HEK293 (cell line): Measurements from ENCODE around the gene CRAT.

Experiments
- CTCF ChIP-seq: fragments of 450-650 bp; formaldehyde crosslinking; IDR thresholded peaks from 2 replicates; pipeline ENCODE4 v1.5.1; 2016; ENCODE audit warnings: missing biosample characterization, missing genetic modification characterization
- ELK4 ChIP-seq: IDR thresholded peaks from 2 replicates; pipeline ENCODE4 v1.6.1; 2011; ENCODE audit warnings: mild to moderate bottlenecking, low read depth, low read length, borderline replicate concordance
- HIC1 ChIP-seq: fragments of 450-650 bp; formaldehyde crosslinking; IDR thresholded peaks from 2 replicates; pipeline ENCODE4 v1.5.1; 2016; ENCODE audit warnings: missing biosample characterization, missing genetic modification characterization
- KLF8 ChIP-seq: fragments of 450-650 bp; formaldehyde crosslinking; IDR thresholded peaks from 2 replicates; pipeline ENCODE4 v1.5.1; 2016; ENCODE audit warnings: missing biosample characterization, missing genetic modification characterization
- OVOL3 ChIP-seq: fragments of 450-650 bp; formaldehyde crosslinking; IDR thresholded peaks from 2 replicates; pipeline ENCODE4 v1.5.1; 2016; ENCODE audit warnings: missing biosample characterization, missing genetic modification characterization
- TRIM28 ChIP-seq: IDR thresholded peaks from 2 replicates; pipeline ENCODE4 v1.6.1; 2011; ENCODE audit warnings: low read length, control low read depth, borderline replicate concordance
- ZBTB21 ChIP-seq: fragments of 450-650 bp; formaldehyde crosslinking; IDR thresholded peaks from 2 replicates; pipeline ENCODE4 v1.5.1; 2017; ENCODE audit warnings: missing biosample characterization, missing genetic modification characterization
- ZBTB26 ChIP-seq: fragments of 450-650 bp; formaldehyde crosslinking; optimal IDR thresholded peaks from 2 replicates; pipeline ENCODE3; 2016; ENCODE audit warnings: missing biosample characterization, mild to moderate bottlenecking, missing genetic modification characterization
- ZNF175 ChIP-seq: fragments of 450-650 bp; formaldehyde crosslinking; IDR thresholded peaks from 2 replicates; pipeline ENCODE4 v1.5.1; 2016; ENCODE audit warnings: missing biosample characterization, missing genetic modification characterization
- ZNF274 ChIP-seq, 2 experiments: fragments of 200-500 bp in 1 of 2; fragments of 450-650 bp in 1 of 2; sonication (Bioruptor generic) in 1 of 2; formaldehyde crosslinking in 1 of 2; IDR thresholded peaks; 2 replicates each; pipeline versions ENCODE4 v1.5.1 to v1.6.1; 2014 to 2016; ENCODE audit warnings: borderline replicate concordance in 1 of 2, inconsistent platforms in 1 of 2, low read length in 1 of 2, missing biosample characterization in 1 of 2, missing genetic modification characterization in 1 of 2
- ZNF416 ChIP-seq: fragments of 450-650 bp; formaldehyde crosslinking; IDR thresholded peaks from 2 replicates; pipeline ENCODE4 v1.5.1; 2016; ENCODE audit warnings: missing biosample characterization, missing genetic modification characterization
- TF ChIP-seq, protein P1 (sequence below): fragments of 450-650 bp; formaldehyde crosslinking; IDR thresholded peaks from 2 replicates; pipeline ENCODE4 v1.5.1; 2016; ENCODE audit warnings: missing biosample characterization, missing genetic modification characterization
- TF ChIP-seq, protein P2 (sequence below): fragments of 450-650 bp; formaldehyde crosslinking; IDR thresholded peaks from 2 replicates; pipeline ENCODE4 v1.5.1; 2016; ENCODE audit warnings: missing biosample characterization, missing genetic modification characterization

DNA sequence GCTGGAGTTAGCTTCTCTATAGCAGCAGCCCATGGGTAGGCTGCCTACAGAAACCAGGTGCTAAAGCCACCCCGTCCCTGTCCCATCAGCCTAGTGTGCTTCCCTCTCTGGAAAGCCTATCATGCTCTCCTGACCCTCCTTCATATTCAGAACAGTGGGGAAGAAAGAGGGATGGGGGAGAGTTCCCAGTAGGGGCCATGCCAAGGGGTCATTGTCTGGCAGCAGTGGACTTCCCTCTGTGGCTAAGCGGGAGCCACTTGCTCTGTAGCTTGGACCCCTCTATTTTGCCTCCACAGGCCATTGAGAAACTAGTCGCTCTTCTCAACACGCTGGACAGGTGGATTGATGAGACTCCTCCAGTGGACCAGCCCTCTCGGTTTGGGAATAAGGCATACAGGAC lies 18.1 kb upstream of the CRAT start:
- TF ChIP-seq CTCF (tag by site-specific recombination): no peak
- TF ChIP-seq, protein P1, sequence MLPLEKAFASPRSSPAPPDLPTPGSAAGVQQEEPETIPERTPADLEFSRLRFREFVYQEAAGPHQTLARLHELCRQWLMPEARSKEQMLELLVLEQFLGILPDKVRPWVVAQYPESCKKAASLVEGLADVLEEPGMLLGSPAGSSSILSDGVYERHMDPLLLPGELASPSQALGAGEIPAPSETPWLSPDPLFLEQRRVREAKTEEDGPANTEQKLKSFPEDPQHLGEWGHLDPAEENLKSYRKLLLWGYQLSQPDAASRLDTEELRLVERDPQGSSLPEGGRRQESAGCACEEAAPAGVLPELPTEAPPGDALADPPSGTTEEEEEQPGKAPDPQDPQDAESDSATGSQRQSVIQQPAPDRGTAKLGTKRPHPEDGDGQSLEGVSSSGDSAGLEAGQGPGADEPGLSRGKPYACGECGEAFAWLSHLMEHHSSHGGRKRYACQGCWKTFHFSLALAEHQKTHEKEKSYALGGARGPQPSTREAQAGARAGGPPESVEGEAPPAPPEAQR (tag by site-specific recombination): no peak
- no peak for TF ChIP-seq OVOL3
- no peak for TF ChIP-seq ZBTB21 (tag by site-specific recombination)
- TF ChIP-seq ZNF175 (tag by site-specific recombination): no peak
- no peak for TF ChIP-seq TRIM28
- no peak for TF ChIP-seq ZNF416 (tag by site-specific recombination)
- TF ChIP-seq ZNF274 (IDR thresholded peaks at IDR 0.05; ENCODE audit: low read length): no peak
- no peak for TF ChIP-seq ZNF274 (tag by site-specific recombination; IDR thresholded peaks at IDR 0.05; ENCODE audit: borderline replicate concordance)
- TF ChIP-seq HIC1 (tag by site-specific recombination): no peak
- TF ChIP-seq, protein P2, sequence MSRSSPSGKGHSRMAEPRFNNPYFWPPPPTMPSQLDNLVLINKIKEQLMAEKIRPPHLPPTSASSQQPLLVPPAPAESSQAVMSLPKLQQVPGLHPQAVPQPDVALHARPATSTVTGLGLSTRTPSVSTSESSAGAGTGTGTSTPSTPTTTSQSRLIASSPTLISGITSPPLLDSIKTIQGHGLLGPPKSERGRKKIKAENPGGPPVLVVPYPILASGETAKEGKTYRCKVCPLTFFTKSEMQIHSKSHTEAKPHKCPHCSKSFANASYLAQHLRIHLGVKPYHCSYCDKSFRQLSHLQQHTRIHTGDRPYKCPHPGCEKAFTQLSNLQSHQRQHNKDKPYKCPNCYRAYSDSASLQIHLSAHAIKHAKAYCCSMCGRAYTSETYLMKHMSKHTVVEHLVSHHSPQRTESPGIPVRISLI (tag by site-specific recombination): no peak
- TF ChIP-seq ELK4: no peak
- no peak for TF ChIP-seq KLF8 (tag by site-specific recombination)
- no peak for TF ChIP-seq ZBTB26 (tag by site-specific recombination)
